H9 (cell line): ENCODE results near the gene KRT36. TPM values are rescaled to one million over a fixed set of nuclear protein-coding genes. Genes with fewer than 3 reads are reported as not detected.

Experiments used
- DNase-seq: peaks from one replicate; pipeline ENCODE4 v3.0.0-alpha.2; 2017
- H2AFZ ChIP-seq: one replicate; pipeline ENCODE4 v1.6.1; 2013; ENCODE audit warnings: mild to moderate bottlenecking, low read length, control low read depth, moderate library complexity
- H2AK5ac ChIP-seq: 2 replicates; pipeline ENCODE4 v1.6.1; 2013; ENCODE audit warnings: low read length, control low read depth, mixed read lengths; ENCODE audit not compliant: insufficient read length
- H2BK120ac ChIP-seq: one replicate; pipeline ENCODE4 v1.6.1; 2013; ENCODE audit warnings: low read depth, mild to moderate bottlenecking, low read length, control low read depth, inconsistent platforms; ENCODE audit not compliant: poor library complexity, severe bottlenecking
- H2BK12ac ChIP-seq: 2 replicates; pipeline ENCODE4 v1.6.1; 2013; ENCODE audit warnings: low read length, control low read depth, mixed read lengths, low read depth; ENCODE audit not compliant: insufficient read length
- H2BK15ac ChIP-seq: 2 replicates; pipeline ENCODE4 v1.6.1; 2013; ENCODE audit warnings: low read depth, low read length, control low read depth
- H2BK20ac ChIP-seq: one replicate; pipeline ENCODE4 v1.6.1; 2013; ENCODE audit warnings: low read depth, mild to moderate bottlenecking, low read length, control low read depth, inconsistent platforms; ENCODE audit not compliant: poor library complexity, severe bottlenecking
- H2BK5ac ChIP-seq: 2 replicates; pipeline ENCODE4 v1.6.1; 2013; ENCODE audit warnings: low read length, control low read depth, mixed read lengths; ENCODE audit not compliant: insufficient read length
- H3K14ac ChIP-seq: 2 replicates; pipeline ENCODE4 v1.6.1; 2013; ENCODE audit warnings: low read length, control low read depth; ENCODE audit not compliant: insufficient read depth
- H3K18ac ChIP-seq: 2 replicates; pipeline ENCODE4 v1.6.1; 2013; ENCODE audit warnings: low read depth, mild to moderate bottlenecking, mixed read lengths, low read length, control low read depth; ENCODE audit not compliant: insufficient read length
- H3K23ac ChIP-seq: 2 replicates; pipeline ENCODE4 v1.6.1; 2013; ENCODE audit warnings: low read length, control low read depth, mixed read lengths, low read depth; ENCODE audit not compliant: insufficient read length
- H3K23me2 ChIP-seq: 2 replicates; pipeline ENCODE4 v1.6.1; 2013; ENCODE audit warnings: low read depth, mild to moderate bottlenecking, mixed read lengths, low read length, control low read depth; ENCODE audit not compliant: insufficient read length, poor library complexity, severe bottlenecking
- H3K27ac ChIP-seq: 2 replicates; pipeline ENCODE4 v1.5.1; 2013; ENCODE audit warnings: low read length, control low read depth, mixed read lengths, low read depth; ENCODE audit not compliant: insufficient read length
- H3K27me3 ChIP-seq: 2 replicates; pipeline ENCODE4 v1.6.1; 2013; ENCODE audit warnings: low read length, control low read depth, inconsistent platforms; ENCODE audit not compliant: insufficient read depth
- H3K4ac ChIP-seq: 2 replicates; pipeline ENCODE4 v1.6.1; 2013; ENCODE audit warnings: low read depth, mild to moderate bottlenecking, control low read depth, inconsistent platforms, low read length, moderate library complexity
- H3K4me1 ChIP-seq: 2 replicates; pipeline ENCODE4 v1.6.1; 2013; ENCODE audit warnings: low read length, control low read depth, inconsistent platforms; ENCODE audit not compliant: insufficient read depth
- H3K4me2 ChIP-seq: 2 replicates; pipeline ENCODE4 v1.6.1; 2013; ENCODE audit warnings: low read length, control low read depth, mixed read lengths; ENCODE audit not compliant: insufficient read length, insufficient read depth
- H3K56ac ChIP-seq: 2 replicates; pipeline ENCODE4 v1.6.1; 2013; ENCODE audit warnings: low read depth, mild to moderate bottlenecking, mixed read lengths, low read length, control low read depth; ENCODE audit not compliant: insufficient read length
- H3K79me1 ChIP-seq: 2 replicates; pipeline ENCODE4 v1.6.1; 2013; ENCODE audit warnings: low read depth, mild to moderate bottlenecking, moderate library complexity, low read length, control low read depth, inconsistent platforms; ENCODE audit not compliant: insufficient read depth, poor library complexity, severe bottlenecking
- H3K79me2 ChIP-seq: 2 replicates; pipeline ENCODE4 v1.6.1; 2013; ENCODE audit warnings: low read length, control low read depth, inconsistent platforms; ENCODE audit not compliant: insufficient read depth
- H3K9ac ChIP-seq: 2 replicates; pipeline ENCODE4 v1.6.1; 2013; ENCODE audit warnings: low read length, control low read depth, mixed read lengths; ENCODE audit not compliant: insufficient read length; ENCODE audit errors: extremely low read depth
- H3K9me3 ChIP-seq: one replicate; pipeline ENCODE4 v1.6.1; 2013; ENCODE audit warnings: low read depth, low read length, inconsistent platforms; ENCODE audit not compliant: control insufficient read depth
- H3T11ph ChIP-seq: one replicate; pipeline ENCODE4 v1.6.1; 2013; ENCODE audit warnings: mild to moderate bottlenecking, low read length, control low read depth, inconsistent platforms
- H4K20me1 ChIP-seq: one replicate; pipeline ENCODE4 v1.6.1; 2013; ENCODE audit not compliant: control insufficient read depth, insufficient read length, insufficient read depth
- H4K5ac ChIP-seq: 2 replicates; pipeline ENCODE4 v1.6.1; 2013; ENCODE audit warnings: low read depth, mild to moderate bottlenecking, mixed read lengths, low read length, control low read depth; ENCODE audit not compliant: insufficient read length
- H4K8ac ChIP-seq: replicated peaks from 2 replicates; pipeline ENCODE4 v1.6.1; 2013; ENCODE audit warnings: low read length, control low read depth, mixed read lengths, low read depth; ENCODE audit not compliant: insufficient read length
- H4K91ac ChIP-seq: 2 replicates; pipeline ENCODE4 v1.6.1; 2013; ENCODE audit warnings: low read depth, mild to moderate bottlenecking, moderate library complexity, mixed read lengths, low read length, control low read depth; ENCODE audit not compliant: insufficient read length
- H3K27ac Mint-ChIP-seq, 3 experiments: 2 replicates in 2 of 3; 3 replicates in 1 of 3; pipeline ENCODE4 v1.8.0; 2020 to 2021; ENCODE audit warnings: mixed read lengths in 3 of 3, mild to moderate bottlenecking in 1 of 3, moderate library complexity in 1 of 3
- H3K27me3 Mint-ChIP-seq: 2 replicates; pipeline ENCODE4 v1.8.0; 2021; ENCODE audit warnings: low read depth, mild to moderate bottlenecking, moderate library complexity, mixed read lengths
- H3K36me3 Mint-ChIP-seq, 3 experiments: 2 replicates in 2 of 3; 3 replicates in 1 of 3; pipeline ENCODE4 v1.8.0; 2020 to 2021; ENCODE audit warnings: low read depth in 3 of 3, mixed read lengths in 3 of 3; ENCODE audit not compliant: insufficient read depth in 1 of 3
- H3K4me1 Mint-ChIP-seq, 2 experiments: 2 replicates each; pipeline ENCODE4 v1.8.0; 2020; ENCODE audit warnings: mixed read lengths in 2 of 2
- H3K4me3 Mint-ChIP-seq, 2 experiments: 2 replicates in 1 of 2; 3 replicates in 1 of 2; pipeline ENCODE4 v1.8.0; 2020 to 2021; ENCODE audit warnings: mild to moderate bottlenecking in 2 of 2, mixed read lengths in 2 of 2, moderate library complexity in 1 of 2
- H3K9me3 Mint-ChIP-seq, 2 experiments: 2 replicates in 1 of 2; 3 replicates in 1 of 2; pipeline ENCODE4 v1.8.0; 2020; ENCODE audit warnings: mild to moderate bottlenecking in 2 of 2, mixed read lengths in 2 of 2, moderate library complexity in 1 of 2
- WGBS: extraction: QIAGEN DNeasy Blood & Tissue Kit; methylation state at CpG from one replicate; pipeline ENCODE4 v1.1.7; 2013; ENCODE audit warnings: missing lambda C conversion rate, low lambda C conversion rate, mixed read lengths; ENCODE audit not compliant: insufficient read length; ENCODE audit errors: extremely low coverage; 5-methylcytosine and 5-hydroxymethylcytosine counted together
- total RNA-seq: library from RNA; stranded (reverse); gene quantifications from 2 replicates; pipeline ENCODE4 v1.2.1, GENCODE V29; 2021
- TF ChIP-seq, protein P1 (sequence below): fragments of 200-600 bp; sonication (generic); conservative IDR thresholded peaks from 3 replicates; pipeline ENCODE4 v1.8.0; 2021; ENCODE audit warnings: antibody characterized with exemption, mild to moderate bottlenecking

Gene KRT36
- total RNA-seq, 1 experiment from 2014 or later, result not detected

DNA sequence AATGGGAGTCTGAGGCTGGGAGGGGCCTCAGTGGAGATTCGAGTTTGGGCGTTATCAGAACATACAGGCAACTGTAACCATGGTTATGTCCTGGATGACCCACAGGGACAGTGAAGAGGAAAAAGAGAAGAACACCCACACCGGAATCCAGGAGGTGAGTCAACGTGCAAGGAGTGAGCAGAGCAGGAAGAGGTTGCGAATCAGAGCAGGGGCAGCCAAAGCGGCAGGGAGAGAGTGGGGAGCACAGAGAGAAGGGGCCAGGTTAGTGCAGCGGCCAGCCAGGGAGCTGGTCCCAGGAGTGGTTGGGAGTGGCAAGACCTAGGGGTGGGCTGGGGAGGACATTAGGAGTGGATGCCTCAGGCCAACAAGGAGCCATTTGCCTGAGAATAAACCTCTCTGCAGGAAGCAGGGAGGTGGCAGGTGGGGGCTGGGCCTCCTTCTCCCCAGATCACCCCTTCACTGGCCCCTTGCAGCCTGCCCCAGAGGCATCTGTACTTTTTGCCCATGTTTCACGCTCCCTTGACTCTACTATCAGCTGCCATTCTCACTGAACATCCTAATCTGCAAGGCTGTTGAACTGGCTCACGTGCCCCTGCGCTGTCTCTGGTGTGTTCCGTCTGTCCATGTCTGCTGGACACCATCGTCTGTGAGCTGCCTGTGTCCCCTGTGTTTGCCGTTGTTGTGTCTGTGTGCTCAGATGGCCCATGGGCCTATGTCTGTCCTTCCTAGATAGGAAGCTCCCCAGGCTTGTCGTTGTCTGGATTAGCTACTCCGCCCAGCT lies 10.6 kb upstream of the KRT36 start:
- Histone ChIP-seq H3K9me3 (no peaks in the 10 kb centered on the region), H3K23me2 (no peaks in the 10 kb centered on the region), H2AFZ (no peak overlapping the region), H2BK12ac (no peak overlapping the region), H3K27ac (no peak overlapping the region), H2BK20ac (no peak overlapping the region), H3K56ac (no peak overlapping the region), H3K4me1 (peaks cover 3% of the 10 kb centered on the region; the same call in 1 of the 2 replicates), H3K14ac (peak overlapping the region; percentile 21; the same call in 1 of the 2 replicates), H2AK5ac (no peak overlapping the region), H2BK5ac (no peak overlapping the region), H4K8ac (no peak overlapping the region), H4K91ac (no peak overlapping the region), H4K20me1 (no peaks in the 10 kb centered on the region), H4K5ac (no peak overlapping the region), H2BK15ac (no peak overlapping the region), H3K18ac (no peak overlapping the region), H3K4me2 (no peak overlapping the region), H2BK120ac (no peak overlapping the region), H3T11ph (no peak overlapping the region), H3K4ac (no peak overlapping the region), H3K9ac (no peak overlapping the region), H3K23ac (no peak overlapping the region), H3K79me1 (no peaks in the 10 kb centered on the region), H3K27me3 (no peaks in the 10 kb centered on the region), H3K79me2 (no peaks in the 10 kb centered on the region)
- no peak overlapping the region for H3K4me3 Mint-ChIP-seq
- H3K4me1 Mint-ChIP-seq, result peaks cover 39 to 43% of the 10 kb centered on the region in 2 experiments
- peak; percentile 62 for DNase-seq
- peak overlapping the region in 2 of 3 experiments; percentile 0 to 9; a peak in 2 of 7 replicates for H3K27ac Mint-ChIP-seq
- no peaks in the 10 kb centered on the region for H3K9me3 Mint-ChIP-seq
- H3K36me3 Mint-ChIP-seq, result no peaks in the 10 kb centered on the region
- TF ChIP-seq, protein P1, sequence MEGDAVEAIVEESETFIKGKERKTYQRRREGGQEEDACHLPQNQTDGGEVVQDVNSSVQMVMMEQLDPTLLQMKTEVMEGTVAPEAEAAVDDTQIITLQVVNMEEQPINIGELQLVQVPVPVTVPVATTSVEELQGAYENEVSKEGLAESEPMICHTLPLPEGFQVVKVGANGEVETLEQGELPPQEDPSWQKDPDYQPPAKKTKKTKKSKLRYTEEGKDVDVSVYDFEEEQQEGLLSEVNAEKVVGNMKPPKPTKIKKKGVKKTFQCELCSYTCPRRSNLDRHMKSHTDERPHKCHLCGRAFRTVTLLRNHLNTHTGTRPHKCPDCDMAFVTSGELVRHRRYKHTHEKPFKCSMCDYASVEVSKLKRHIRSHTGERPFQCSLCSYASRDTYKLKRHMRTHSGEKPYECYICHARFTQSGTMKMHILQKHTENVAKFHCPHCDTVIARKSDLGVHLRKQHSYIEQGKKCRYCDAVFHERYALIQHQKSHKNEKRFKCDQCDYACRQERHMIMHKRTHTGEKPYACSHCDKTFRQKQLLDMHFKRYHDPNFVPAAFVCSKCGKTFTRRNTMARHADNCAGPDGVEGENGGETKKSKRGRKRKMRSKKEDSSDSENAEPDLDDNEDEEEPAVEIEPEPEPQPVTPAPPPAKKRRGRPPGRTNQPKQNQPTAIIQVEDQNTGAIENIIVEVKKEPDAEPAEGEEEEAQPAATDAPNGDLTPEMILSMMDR, result no peak
- H3K27me3 Mint-ChIP-seq, result peaks cover 4% of the 10 kb centered on the region
- WGBS, result no CpG with 5 or more reads among the region's 15 CpGs
